ENCODE measurements around the gene TAL1. TPM values are rescaled to one million over a fixed set of nuclear protein-coding genes. Genes with fewer than 3 reads are reported as not detected.

TAL1 gene
- total and polyA plus RNA-seq, 2 donors (not counting 1 experiment from before 2014, with no cell fraction given), result 0.01 TPM; not detected in 1

GRCh38 chr1:47191940-47192457 is 40.0 kb downstream of the TAL1 start:
- no peaks in the 10 kb centered on the region for H3K79me2 ChIP-seq (ENCODE audit: control insufficient read depth, insufficient read depth, low read length)
- H3K36me3 ChIP-seq (ENCODE audit: control insufficient read depth, insufficient read depth, low read length), result no peaks in the 10 kb centered on the region
- H3K4me3 ChIP-seq (replicated peaks in 1 of 4; ENCODE audit: control extremely low read depth in 1 of 4, insufficient read depth in 1 of 4, low read depth in 3 of 4, low read length in 4 of 4), result no peak overlapping the region
- no peak overlapping the region for H3K4me2 ChIP-seq (ENCODE audit: extremely low read depth, insufficient read depth, low read length)
- no peaks in the 10 kb centered on the region for H4K20me1 ChIP-seq (ENCODE audit: control insufficient read depth, extremely low read depth, insufficient read depth, low read length)
- H3K27ac ChIP-seq (ENCODE audit: insufficient read depth, low read length), result no peak overlapping the region
- no peaks in the 10 kb centered on the region for H3K9me3 ChIP-seq (ENCODE audit: control insufficient read depth, insufficient read depth, low read depth, low read length)
- H3K4me1 ChIP-seq (ENCODE audit: control insufficient read depth, extremely low read depth, insufficient read depth, low read length), result peaks cover 2% of the 10 kb centered on the region
- DNase-seq (ENCODE audit: low read depth in 2 of 2), result no peak
- H3K27me3 ChIP-seq (ENCODE audit: control insufficient read depth, insufficient read depth, low read length), result no peaks in the 10 kb centered on the region
- H2AFZ ChIP-seq (ENCODE audit: low read length), result no peak overlapping the region
- H3K9ac ChIP-seq (ENCODE audit: insufficient read depth, low read length), result no peak overlapping the region
- TF ChIP-seq, protein P1, sequence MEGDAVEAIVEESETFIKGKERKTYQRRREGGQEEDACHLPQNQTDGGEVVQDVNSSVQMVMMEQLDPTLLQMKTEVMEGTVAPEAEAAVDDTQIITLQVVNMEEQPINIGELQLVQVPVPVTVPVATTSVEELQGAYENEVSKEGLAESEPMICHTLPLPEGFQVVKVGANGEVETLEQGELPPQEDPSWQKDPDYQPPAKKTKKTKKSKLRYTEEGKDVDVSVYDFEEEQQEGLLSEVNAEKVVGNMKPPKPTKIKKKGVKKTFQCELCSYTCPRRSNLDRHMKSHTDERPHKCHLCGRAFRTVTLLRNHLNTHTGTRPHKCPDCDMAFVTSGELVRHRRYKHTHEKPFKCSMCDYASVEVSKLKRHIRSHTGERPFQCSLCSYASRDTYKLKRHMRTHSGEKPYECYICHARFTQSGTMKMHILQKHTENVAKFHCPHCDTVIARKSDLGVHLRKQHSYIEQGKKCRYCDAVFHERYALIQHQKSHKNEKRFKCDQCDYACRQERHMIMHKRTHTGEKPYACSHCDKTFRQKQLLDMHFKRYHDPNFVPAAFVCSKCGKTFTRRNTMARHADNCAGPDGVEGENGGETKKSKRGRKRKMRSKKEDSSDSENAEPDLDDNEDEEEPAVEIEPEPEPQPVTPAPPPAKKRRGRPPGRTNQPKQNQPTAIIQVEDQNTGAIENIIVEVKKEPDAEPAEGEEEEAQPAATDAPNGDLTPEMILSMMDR (conservative IDR thresholded peaks at IDR 0.05 in 1 of 2, IDR thresholded peaks at IDR 0.05 in 1 of 2; ENCODE audit: low read depth in 1 of 2, low read length in 2 of 2), result no peak
- TF ChIP-seq EZH2 (IDR thresholded peaks at IDR 0.05; ENCODE audit: low read length, missing control alignments), result no peak

DNA sequence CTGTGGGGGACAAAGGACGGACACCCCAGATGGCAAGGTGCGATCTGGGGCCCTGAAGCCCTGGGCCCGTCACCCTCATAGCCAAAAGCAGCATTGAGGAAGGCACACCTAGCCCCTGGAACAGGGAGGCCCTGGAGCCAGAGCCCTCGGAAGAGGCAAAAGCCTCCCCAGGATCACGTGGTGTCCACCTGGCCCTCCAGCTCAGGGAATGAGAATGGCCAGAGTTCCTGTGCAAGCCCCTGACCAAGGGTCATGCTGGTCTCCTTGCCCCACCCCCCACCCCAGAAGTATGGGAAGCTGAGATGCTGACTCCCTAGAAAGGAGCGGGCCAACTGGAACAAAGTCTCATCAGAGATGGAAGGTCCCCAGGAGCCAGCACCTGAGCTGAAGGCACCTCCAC is 41.2 kb downstream of the TAL1 start:
- no peaks in the 10 kb centered on the region for H3K36me3 ChIP-seq (ENCODE audit: control insufficient read depth, insufficient read depth, low read length)
- no peak overlapping the region for H3K4me3 ChIP-seq (replicated peaks in 1 of 4; ENCODE audit: control extremely low read depth in 1 of 4, insufficient read depth in 1 of 4, low read depth in 3 of 4, low read length in 4 of 4)
- no peaks in the 10 kb centered on the region for H3K79me2 ChIP-seq (ENCODE audit: control insufficient read depth, insufficient read depth, low read length)
- H3K9me3 ChIP-seq (ENCODE audit: control insufficient read depth, insufficient read depth, low read depth, low read length), result no peaks in the 10 kb centered on the region
- H3K27ac ChIP-seq (ENCODE audit: insufficient read depth, low read length), result no peak overlapping the region
- no peaks in the 10 kb centered on the region for H4K20me1 ChIP-seq (ENCODE audit: control insufficient read depth, extremely low read depth, insufficient read depth, low read length)
- no peaks in the 10 kb centered on the region for H3K27me3 ChIP-seq (ENCODE audit: control insufficient read depth, insufficient read depth, low read length)
- TF ChIP-seq, protein P1 (conservative IDR thresholded peaks at IDR 0.05 in 1 of 2, IDR thresholded peaks at IDR 0.05 in 1 of 2; ENCODE audit: low read depth in 1 of 2, low read length in 2 of 2), result no peak
- no peak for TF ChIP-seq EZH2 (IDR thresholded peaks at IDR 0.05; ENCODE audit: low read length, missing control alignments)
- H3K4me2 ChIP-seq (ENCODE audit: extremely low read depth, insufficient read depth, low read length), result no peak overlapping the region
- no peak overlapping the region for H2AFZ ChIP-seq (ENCODE audit: low read length)
- H3K4me1 ChIP-seq (ENCODE audit: control insufficient read depth, extremely low read depth, insufficient read depth, low read length), result peaks cover 2% of the 10 kb centered on the region
- no peak for DNase-seq (ENCODE audit: low read depth in 2 of 2)
- H3K9ac ChIP-seq (ENCODE audit: insufficient read depth, low read length), result no peak overlapping the region

- TF ChIP-seq, protein P1 (conservative IDR thresholded peaks at IDR 0.05 in 1 of 2, IDR thresholded peaks at IDR 0.05 in 1 of 2; ENCODE audit: low read depth in 1 of 2, low read length in 2 of 2), result no peak
- TF ChIP-seq EZH2 (IDR thresholded peaks at IDR 0.05; ENCODE audit: low read length, missing control alignments), result no peak
- Histone ChIP-seq H3K27ac (ENCODE audit: insufficient read depth, low read length) (no peak overlapping the region), H3K79me2 (ENCODE audit: control insufficient read depth, insufficient read depth, low read length) (no peaks in the 10 kb centered on the region), H3K4me1 (ENCODE audit: control insufficient read depth, extremely low read depth, insufficient read depth, low read length) (peaks cover 2% of the 10 kb centered on the region), H2AFZ (ENCODE audit: low read length) (no peak overlapping the region), H3K9me3 (ENCODE audit: control insufficient read depth, insufficient read depth, low read depth, low read length) (no peaks in the 10 kb centered on the region), H3K27me3 (ENCODE audit: control insufficient read depth, insufficient read depth, low read length) (no peaks in the 10 kb centered on the region), H3K9ac (ENCODE audit: insufficient read depth, low read length) (no peak overlapping the region), H3K4me2 (ENCODE audit: extremely low read depth, insufficient read depth, low read length) (no peak overlapping the region), H3K4me3 (replicated peaks in 1 of 4; ENCODE audit: control extremely low read depth in 1 of 4, insufficient read depth in 1 of 4, low read depth in 3 of 4, low read length in 4 of 4) (no peak overlapping the region), H4K20me1 (ENCODE audit: control insufficient read depth, extremely low read depth, insufficient read depth, low read length) (no peaks in the 10 kb centered on the region), H3K36me3 (ENCODE audit: control insufficient read depth, insufficient read depth, low read length) (no peaks in the 10 kb centered on the region)
- DNase-seq (ENCODE audit: low read depth in 2 of 2), result no peak
These were observed 41.5 kb downstream of the TAL1 start for GRCh38 chr1:47190509-47190855.

Measured in fibroblast of lung (primary cell).